ENCODE data around the gene RERE. TPM values are rescaled to one million over a fixed set of nuclear protein-coding genes. Genes with fewer than 3 reads are reported as not detected.

Gene RERE
- total RNA-seq, 1 donor from 2014 or later = 88.5 TPM

- DNase-seq (no peak), ATAC-seq (no peak)
- Histone ChIP-seq H3K4me3 (no peak overlapping the region), H3K4me1 (no peaks in the 10 kb centered on the region), H3K27me3 (ENCODE audit: low read depth) (no peaks in the 10 kb centered on the region), H3K9me3 (no peaks in the 10 kb centered on the region), H3K27ac (no peak overlapping the region), H3K36me3 (no peaks in the 10 kb centered on the region)
- TF ChIP-seq CTCF (IDR thresholded peaks at IDR 0.05) = no peak
- intact Hi-C loops (cut with DNase I) = no loop called here
Measured at GRCh38 chr1:8328271-8328670, 489.2 kb downstream of the RERE start.

GRCh38 chr1:8326265-8326664, 491.2 kb downstream of the RERE start:
- no peak overlapping the region for H3K27ac ChIP-seq
- DNase-seq (no peak), ATAC-seq (no peak)
- H3K4me1 ChIP-seq = no peaks in the 10 kb centered on the region
- H3K4me3 ChIP-seq = no peak overlapping the region
- no peaks in the 10 kb centered on the region for H3K27me3 ChIP-seq (ENCODE audit: low read depth)
- TF ChIP-seq CTCF (IDR thresholded peaks at IDR 0.05) = no peak
- intact Hi-C loops (cut with DNase I) = no loop called here
- no peaks in the 10 kb centered on the region for H3K36me3 ChIP-seq
- H3K9me3 ChIP-seq = no peaks in the 10 kb centered on the region

- DNase-seq (no peak), ATAC-seq (no peak)
- no peak for TF ChIP-seq CTCF (IDR thresholded peaks at IDR 0.05)
Measured at GRCh38 chr1:8325771-8326170, 491.7 kb downstream of the RERE start.

GRCh38 chr1:8324176-8324810, 493.1 kb downstream of the RERE start:
- no peaks in the 10 kb centered on the region for H3K4me1 ChIP-seq
- no peak overlapping the region for H3K4me3 ChIP-seq
- DNase-seq (no peak), ATAC-seq (no peak)
- no peaks in the 10 kb centered on the region for H3K36me3 ChIP-seq
- intact Hi-C loops (cut with DNase I) = no loop called here
- H3K9me3 ChIP-seq = no peaks in the 10 kb centered on the region
- no peak for TF ChIP-seq CTCF (IDR thresholded peaks at IDR 0.05)
- H3K27ac ChIP-seq = no peak overlapping the region
- H3K27me3 ChIP-seq (ENCODE audit: low read depth) = no peaks in the 10 kb centered on the region

More at GRCh38 chr1:8325771-8326170, 491.7 kb downstream of the RERE start:
- Histone ChIP-seq H3K27ac (no peak overlapping the region), H3K36me3 (no peaks in the 10 kb centered on the region), H3K4me3 (no peak overlapping the region), H3K4me1 (no peaks in the 10 kb centered on the region), H3K27me3 (ENCODE audit: low read depth) (no peaks in the 10 kb centered on the region), H3K9me3 (no peaks in the 10 kb centered on the region)
- intact Hi-C loops (cut with DNase I) = no loop called here

- Histone ChIP-seq H3K4me1 (peaks cover under 1% of the 10 kb centered on the region), H3K27me3 (ENCODE audit: low read depth) (no peaks in the 10 kb centered on the region), H3K9me3 (no peaks in the 10 kb centered on the region), H3K4me3 (no peak overlapping the region), H3K36me3 (no peaks in the 10 kb centered on the region), H3K27ac (no peak overlapping the region)
- TF ChIP-seq CTCF (IDR thresholded peaks at IDR 0.05) = no peak
- ATAC-seq (no peak), DNase-seq (no peak)
- intact Hi-C loops (cut with DNase I) = no loop called here
Measured at GRCh38 chr1:8323706-8324105, 493.7 kb downstream of the RERE start.

All from lower lobe of right lung (tissue), 2 donors.